Mesendoderm (in vitro differentiated cells): ENCODE data around the gene MACROD2.

ENCODE experiments used
- DNase-seq: peaks from one replicate; pipeline ENCODE4 v3.0.0; 2013
- H2AK5ac ChIP-seq: 2 replicates; pipeline ENCODE4 v1.6.1; 2013; ENCODE audit warnings: low read length, inconsistent platforms
- H2BK120ac ChIP-seq: 2 replicates; pipeline ENCODE4 v1.6.1; 2013; ENCODE audit warnings: low read depth, mild to moderate bottlenecking, low read length, moderate library complexity, mixed read lengths
- H2BK15ac ChIP-seq: replicated peaks from 2 replicates; pipeline ENCODE4 v1.6.1; 2013; ENCODE audit warnings: low read depth, mild to moderate bottlenecking, moderate library complexity
- H2BK5ac ChIP-seq: 2 replicates; pipeline ENCODE4 v1.6.1; 2013; ENCODE audit warnings: low read length, inconsistent platforms
- H3K18ac ChIP-seq: 2 replicates; pipeline ENCODE4 v1.6.1; 2013; ENCODE audit warnings: mild to moderate bottlenecking, low read length, mixed read lengths
- H3K23ac ChIP-seq: one replicate; pipeline ENCODE4 v1.6.1; 2013; ENCODE audit warnings: low read length
- H3K27ac ChIP-seq: 2 replicates; pipeline ENCODE4 v1.5.1; 2013; ENCODE audit warnings: low read depth, mild to moderate bottlenecking, inconsistent platforms, low read length, moderate library complexity
- H3K27me3 ChIP-seq: 2 replicates; pipeline ENCODE4 v1.6.1; 2013; ENCODE audit warnings: low read length, control low read depth, mild to moderate bottlenecking, inconsistent platforms; ENCODE audit not compliant: insufficient read depth, poor library complexity
- H3K36me3 ChIP-seq: 2 replicates; pipeline ENCODE4 v1.6.1; 2013; ENCODE audit warnings: low read length, inconsistent platforms; ENCODE audit not compliant: control insufficient read depth, insufficient read depth
- H3K4ac ChIP-seq: one replicate; pipeline ENCODE4 v1.6.1; 2013; ENCODE audit warnings: low read depth, mild to moderate bottlenecking, low read length, moderate library complexity
- H3K4me1 ChIP-seq: 2 replicates; pipeline ENCODE4 v1.6.1; 2013; ENCODE audit warnings: low read depth, low read length, inconsistent platforms; ENCODE audit not compliant: control insufficient read depth
- H3K4me2 ChIP-seq: 2 replicates; pipeline ENCODE4 v1.6.1; 2013; ENCODE audit warnings: low read length
- H3K4me3 ChIP-seq: 2 replicates; pipeline ENCODE4 v1.5.1; 2013; ENCODE audit warnings: mild to moderate bottlenecking, low read length
- H3K56ac ChIP-seq: one replicate; pipeline ENCODE4 v1.6.1; 2013; ENCODE audit warnings: low read length
- H3K79me1 ChIP-seq: 2 replicates; pipeline ENCODE4 v1.6.1; 2013; ENCODE audit warnings: low read length, inconsistent platforms
- H3K79me2 ChIP-seq: 2 replicates; pipeline ENCODE4 v1.6.1; 2013; ENCODE audit warnings: mild to moderate bottlenecking, low read length; ENCODE audit not compliant: control insufficient read depth, insufficient read depth
- H3K9ac ChIP-seq: 2 replicates; pipeline ENCODE4 v1.6.1; 2013; ENCODE audit warnings: low read length, inconsistent platforms
- H4K5ac ChIP-seq: one replicate; pipeline ENCODE4 v1.6.1; 2013; ENCODE audit warnings: low read length
- H4K8ac ChIP-seq: one replicate; pipeline ENCODE4 v1.6.1; 2013; ENCODE audit warnings: low read depth, mild to moderate bottlenecking, control low read depth, low read length, moderate library complexity
- WGBS: extraction: QIAGEN DNeasy Blood & Tissue Kit; methylation state at CpG from one replicate; pipeline ENCODE4 v1.1.7; 2013; ENCODE audit warnings: low lambda C conversion rate, missing lambda C conversion rate; ENCODE audit not compliant: insufficient coverage; ENCODE audit errors: extremely low coverage; 5-methylcytosine and 5-hydroxymethylcytosine counted together

MACROD2 gene

DNA sequence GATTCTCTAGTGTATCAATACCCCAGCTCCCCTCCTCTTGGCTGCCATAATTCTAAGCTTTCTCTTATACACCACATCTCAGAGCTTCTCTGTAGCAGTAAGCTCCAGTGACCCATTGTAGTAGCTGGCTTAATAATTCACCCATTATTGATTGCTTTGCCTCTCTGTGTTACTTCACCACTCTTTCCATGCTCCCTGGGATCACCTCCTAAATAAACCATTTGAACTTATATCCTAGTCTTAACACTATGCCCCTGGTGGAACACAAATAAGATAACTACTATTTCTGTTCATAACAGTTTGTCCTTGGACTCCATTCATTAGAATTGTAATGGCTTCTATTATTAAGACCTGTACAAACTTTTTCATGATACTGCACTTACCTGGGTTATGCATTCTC lies 1819.0 kb downstream of the MACROD2 start:
- DNase-seq = no peak
- Histone ChIP-seq H3K23ac (no peak overlapping the region), H3K4ac (no peak overlapping the region), H3K18ac (no peak overlapping the region), H3K4me2 (no peak overlapping the region), H4K8ac (no peak overlapping the region), H3K79me2 (no peaks in the 10 kb centered on the region), H3K4me3 (no peak overlapping the region), H3K27ac (no peak overlapping the region), H2BK5ac (no peak overlapping the region), H3K27me3 (peaks cover 6% of the 10 kb centered on the region), H4K5ac (no peak overlapping the region), H3K79me1 (no peaks in the 10 kb centered on the region), H3K4me1 (no peaks in the 10 kb centered on the region), H2BK15ac (no peak overlapping the region), H3K56ac (no peak overlapping the region), H2BK120ac (no peak overlapping the region), H3K36me3 (no peaks in the 10 kb centered on the region), H3K9ac (no peak overlapping the region), H2AK5ac (no peak overlapping the region)

DNA sequence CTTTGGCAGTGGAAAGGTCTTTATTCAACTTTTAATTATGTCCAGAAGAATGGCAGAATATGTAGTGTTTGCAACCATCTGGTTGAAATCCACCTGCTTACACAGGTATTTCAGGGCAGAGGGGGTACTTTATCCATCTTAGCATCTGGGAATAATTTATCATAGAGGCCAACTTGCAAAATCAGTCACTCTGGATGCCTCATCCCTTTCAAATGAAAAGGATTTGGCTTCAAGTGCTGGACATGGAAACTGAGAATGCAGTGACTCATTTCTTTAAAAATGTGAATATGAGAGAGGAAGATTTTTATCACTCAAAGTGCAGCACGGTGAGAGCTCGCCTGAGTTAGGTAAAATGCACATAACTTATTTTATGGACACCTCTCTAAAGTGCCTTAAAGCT lies 1819.6 kb downstream of the MACROD2 start:
- peaks cover 6% of the 10 kb centered on the region for H3K27me3 ChIP-seq

GRCh38 chr20:15817351-15817750 lies 1822.0 kb downstream of the MACROD2 start:
- Histone ChIP-seq H3K79me1 (no peaks in the 10 kb centered on the region), H3K4ac (no peak overlapping the region), H2BK15ac (no peak overlapping the region), H3K18ac (no peak overlapping the region), H3K23ac (no peak overlapping the region), H3K36me3 (no peaks in the 10 kb centered on the region), H4K8ac (no peak overlapping the region), H3K27ac (no peak overlapping the region), H3K4me1 (no peaks in the 10 kb centered on the region), H2BK120ac (no peak overlapping the region), H3K9ac (no peak overlapping the region), H3K27me3 (peaks cover 6% of the 10 kb centered on the region), H2BK5ac (no peak overlapping the region), H3K56ac (no peak overlapping the region), H3K4me2 (no peak overlapping the region), H2AK5ac (no peak overlapping the region), H4K5ac (no peak overlapping the region), H3K4me3 (no peak overlapping the region), H3K79me2 (no peaks in the 10 kb centered on the region)
- no peak for DNase-seq
- no CpG with 5 or more reads among the region's 2 CpGs for WGBS

More for the DNA sequence above, 1819.6 kb downstream of the MACROD2 start:
- Histone ChIP-seq H3K79me2 (no peaks in the 10 kb centered on the region), H3K4ac (no peak overlapping the region), H4K5ac (no peak overlapping the region), H2BK120ac (no peak overlapping the region), H3K36me3 (no peaks in the 10 kb centered on the region), H3K23ac (no peak overlapping the region), H4K8ac (no peak overlapping the region), H2BK5ac (no peak overlapping the region), H3K4me2 (no peak overlapping the region), H3K27ac (no peak overlapping the region), H3K4me3 (no peak overlapping the region), H3K79me1 (no peaks in the 10 kb centered on the region), H3K18ac (no peak overlapping the region), H3K9ac (no peak overlapping the region), H3K56ac (no peak overlapping the region), H2BK15ac (no peak overlapping the region), H3K4me1 (no peaks in the 10 kb centered on the region), H2AK5ac (no peak overlapping the region)
- DNase-seq = no peak
- no CpG with 5 or more reads among the region's 2 CpGs for WGBS

GRCh38 chr20:15818651-15819071 lies 1823.3 kb downstream of the MACROD2 start:
- H4K8ac ChIP-seq = no peak overlapping the region
- no CpG with 5 or more reads among the region's 4 CpGs for WGBS
- H3K18ac ChIP-seq = no peak overlapping the region
- H2BK120ac ChIP-seq = no peak overlapping the region
- H2BK15ac ChIP-seq = no peak overlapping the region
- no peak overlapping the region for H4K5ac ChIP-seq
- H2AK5ac ChIP-seq = no peak overlapping the region
- H3K27ac ChIP-seq = no peak overlapping the region
- H2BK5ac ChIP-seq = no peak overlapping the region
- no peak overlapping the region for H3K4me2 ChIP-seq
- no peaks in the 10 kb centered on the region for H3K4me1 ChIP-seq
- H3K4me3 ChIP-seq = no peak overlapping the region
- no peak overlapping the region for H3K56ac ChIP-seq
- H3K36me3 ChIP-seq = no peaks in the 10 kb centered on the region
- no peak overlapping the region for H3K4ac ChIP-seq
- peaks cover 6% of the 10 kb centered on the region for H3K27me3 ChIP-seq
- H3K79me2 ChIP-seq = no peaks in the 10 kb centered on the region
- no peak overlapping the region for H3K9ac ChIP-seq
- H3K23ac ChIP-seq = no peak overlapping the region
- H3K79me1 ChIP-seq = no peaks in the 10 kb centered on the region
- DNase-seq = peak; percentile 91

GRCh38 chr20:15823718-15824117 lies 1828.4 kb downstream of the MACROD2 start:
- H3K9ac ChIP-seq = no peak overlapping the region
- no peak overlapping the region for H4K5ac ChIP-seq
- H2BK5ac ChIP-seq = no peak overlapping the region
- H3K79me1 ChIP-seq = no peaks in the 10 kb centered on the region
- no peak overlapping the region for H3K27ac ChIP-seq
- no CpG with 5 or more reads among the region's 2 CpGs for WGBS
- no peak overlapping the region for H3K4ac ChIP-seq
- no peaks in the 10 kb centered on the region for H3K79me2 ChIP-seq
- H2BK15ac ChIP-seq = no peak overlapping the region
- H3K4me2 ChIP-seq = no peak overlapping the region
- DNase-seq = no peak
- H3K56ac ChIP-seq = no peak overlapping the region
- no peaks in the 10 kb centered on the region for H3K27me3 ChIP-seq
- no peak overlapping the region for H3K23ac ChIP-seq
- H2AK5ac ChIP-seq = no peak overlapping the region
- no peak overlapping the region for H3K18ac ChIP-seq
- no peak overlapping the region for H4K8ac ChIP-seq
- no peaks in the 10 kb centered on the region for H3K4me1 ChIP-seq
- no peak overlapping the region for H2BK120ac ChIP-seq
- no peak overlapping the region for H3K4me3 ChIP-seq
- H3K36me3 ChIP-seq = no peaks in the 10 kb centered on the region

GRCh38 chr20:15827628-15828027 lies 1832.3 kb downstream of the MACROD2 start:
- Histone ChIP-seq H2BK15ac (no peak overlapping the region), H3K56ac (no peak overlapping the region), H4K5ac (no peak overlapping the region), H3K79me1 (no peaks in the 10 kb centered on the region), H2BK5ac (no peak overlapping the region), H3K4me2 (no peak overlapping the region), H4K8ac (no peak overlapping the region), H3K79me2 (no peaks in the 10 kb centered on the region), H3K36me3 (no peaks in the 10 kb centered on the region), H3K27ac (no peak overlapping the region), H3K27me3 (no peaks in the 10 kb centered on the region), H3K4ac (no peak overlapping the region), H3K9ac (no peak overlapping the region), H3K23ac (no peak overlapping the region), H2AK5ac (no peak overlapping the region), H3K4me3 (no peak overlapping the region), H3K18ac (no peak overlapping the region), H2BK120ac (no peak overlapping the region), H3K4me1 (no peaks in the 10 kb centered on the region)
- no peak for DNase-seq
